Mucosa of descending colon (tissue), 3 donors: ENCODE results near the gene TSPAN11. TPM values are rescaled to one million over a fixed set of nuclear protein-coding genes. Genes with fewer than 3 reads are reported as not detected.
A peak's percentile ranks its signal among the peaks of the same experiment; 100 is the strongest.

Source experiments
- ATAC-seq: fragments of 200-7000 bp; cut with Tn5 transposase; one replicate; pipeline ENCODE4 v1.9.1; 2020; ENCODE audit warnings: mild to moderate bottlenecking, moderate library complexity
- DNase-seq, 3 donors: peaks; one replicate each; pipeline ENCODE4 v3.0.0-alpha.2; 2020
- H3K36me3 ChIP-seq: fragments of 200-600 bp; one replicate; pipeline ENCODE4 v1.8.0; 2021; ENCODE audit warnings: low read depth, mild to moderate bottlenecking
- H3K4me1 ChIP-seq: fragments of 200-600 bp; one replicate; pipeline ENCODE4 v1.8.0; 2021; ENCODE audit warnings: low read depth, mild to moderate bottlenecking
- H3K4me3 ChIP-seq: fragments of 200-600 bp; one replicate; pipeline ENCODE4 v1.8.0; 2021; ENCODE audit warnings: mild to moderate bottlenecking
- H3K9me3 ChIP-seq: fragments of 200-600 bp; one replicate; pipeline ENCODE4 v1.8.0; 2021; ENCODE audit warnings: mild to moderate bottlenecking
- intact Hi-C, 2 donors: fragments of 100-400 bp; cut with DNase I in 1 of 2; cut with micrococcal nuclease in 1 of 2; formaldehyde crosslinking; loops; one replicate each; pipeline versions ENCODE4 v1.11.0 to v1.11.1; 2022; cut with DNase I, micrococcal nuclease
- total RNA-seq, 3 donors: library from RNA; stranded (reverse); fragmentation: NEBNext Ultra II Directional in 2 of 3; extraction: Animal tissue kit (Norgen Biotek cat#: 25700) in 2 of 3; gene quantifications; one replicate each; pipeline versions ENCODE4 v1.2.1 to v1.2.4, GENCODE V29; 2021 to 2023
- TF ChIP-seq, protein P1 (sequence below): fragments of 200-600 bp; IDR thresholded peaks from one replicate; pipeline ENCODE4 v1.8.0; 2022; ENCODE audit warnings: antibody characterized with exemption, mild to moderate bottlenecking
- donor health status: DM: no; HTN: no; CAD: no; lungs with moderate emphysema.
- donor health status: DM: no; HTN: no; CAD: no.
- donor health status: DM: no; HTN: yes; CAD: no.

The TSPAN11 gene
- total RNA-seq, 3 donors from 2014 or later, result 3.2 to 19.9 (median 4.2) TPM

DNA sequence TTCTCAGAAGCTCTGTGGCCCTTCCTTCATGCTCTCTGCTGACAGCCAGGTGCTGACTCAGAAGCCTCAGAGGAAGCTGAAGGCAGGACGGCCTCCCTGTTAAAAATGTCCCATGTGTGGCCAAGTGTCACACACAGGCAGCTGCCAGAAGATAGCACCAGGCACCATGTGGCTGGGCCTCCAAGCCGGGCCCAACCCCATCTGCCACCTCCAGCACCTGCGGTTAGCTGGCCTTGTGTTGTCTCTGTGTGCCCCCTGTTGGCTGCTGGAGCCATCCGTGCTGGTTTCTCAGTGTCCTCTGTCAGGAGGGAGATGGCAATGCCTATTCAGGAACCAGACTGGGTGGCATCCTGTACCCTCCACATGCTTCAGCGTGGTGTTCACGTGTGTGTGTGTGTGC, 63.2 kb downstream of the TSPAN11 start:
- intact Hi-C loops, result no loop called here
- TF ChIP-seq, protein P1, sequence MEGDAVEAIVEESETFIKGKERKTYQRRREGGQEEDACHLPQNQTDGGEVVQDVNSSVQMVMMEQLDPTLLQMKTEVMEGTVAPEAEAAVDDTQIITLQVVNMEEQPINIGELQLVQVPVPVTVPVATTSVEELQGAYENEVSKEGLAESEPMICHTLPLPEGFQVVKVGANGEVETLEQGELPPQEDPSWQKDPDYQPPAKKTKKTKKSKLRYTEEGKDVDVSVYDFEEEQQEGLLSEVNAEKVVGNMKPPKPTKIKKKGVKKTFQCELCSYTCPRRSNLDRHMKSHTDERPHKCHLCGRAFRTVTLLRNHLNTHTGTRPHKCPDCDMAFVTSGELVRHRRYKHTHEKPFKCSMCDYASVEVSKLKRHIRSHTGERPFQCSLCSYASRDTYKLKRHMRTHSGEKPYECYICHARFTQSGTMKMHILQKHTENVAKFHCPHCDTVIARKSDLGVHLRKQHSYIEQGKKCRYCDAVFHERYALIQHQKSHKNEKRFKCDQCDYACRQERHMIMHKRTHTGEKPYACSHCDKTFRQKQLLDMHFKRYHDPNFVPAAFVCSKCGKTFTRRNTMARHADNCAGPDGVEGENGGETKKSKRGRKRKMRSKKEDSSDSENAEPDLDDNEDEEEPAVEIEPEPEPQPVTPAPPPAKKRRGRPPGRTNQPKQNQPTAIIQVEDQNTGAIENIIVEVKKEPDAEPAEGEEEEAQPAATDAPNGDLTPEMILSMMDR, result no peak
- Histone ChIP-seq H3K4me1 (no peaks in the 10 kb centered on the region), H3K36me3 (no peaks in the 10 kb centered on the region), H3K4me3 (no peak overlapping the region), H3K9me3 (no peaks in the 10 kb centered on the region)
- DNase-seq (peak in 2 of 3 donors; percentile 42 to 43), ATAC-seq (peak; percentile 67)

DNA sequence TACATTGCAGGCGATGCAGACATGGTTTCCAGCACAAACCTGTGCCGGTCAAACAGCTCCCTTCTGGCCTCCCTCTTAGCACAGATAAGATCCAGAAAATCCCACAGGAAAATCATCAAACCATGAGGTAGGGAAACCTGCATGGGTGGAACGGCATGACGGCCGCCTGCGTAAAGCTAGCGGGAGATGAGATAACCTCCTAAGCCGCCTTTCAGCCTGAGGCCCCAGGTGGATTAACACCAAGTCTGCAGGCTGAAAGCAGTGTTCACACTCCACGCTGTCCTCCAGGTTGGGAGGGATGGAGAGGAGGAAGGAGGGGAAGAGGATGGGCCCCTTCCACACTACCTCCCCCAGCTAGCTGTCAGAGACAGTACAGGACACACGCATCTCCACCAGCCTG, 63.8 kb downstream of the TSPAN11 start:
- H3K9me3 ChIP-seq, result no peaks in the 10 kb centered on the region
- H3K4me3 ChIP-seq, result no peak overlapping the region
- H3K36me3 ChIP-seq, result no peaks in the 10 kb centered on the region
- TF ChIP-seq, protein P1, result no peak
- no peaks in the 10 kb centered on the region for H3K4me1 ChIP-seq
- ATAC-seq, result no peak
- intact Hi-C loops, result no loop called here
- DNase-seq, result no peak

DNA sequence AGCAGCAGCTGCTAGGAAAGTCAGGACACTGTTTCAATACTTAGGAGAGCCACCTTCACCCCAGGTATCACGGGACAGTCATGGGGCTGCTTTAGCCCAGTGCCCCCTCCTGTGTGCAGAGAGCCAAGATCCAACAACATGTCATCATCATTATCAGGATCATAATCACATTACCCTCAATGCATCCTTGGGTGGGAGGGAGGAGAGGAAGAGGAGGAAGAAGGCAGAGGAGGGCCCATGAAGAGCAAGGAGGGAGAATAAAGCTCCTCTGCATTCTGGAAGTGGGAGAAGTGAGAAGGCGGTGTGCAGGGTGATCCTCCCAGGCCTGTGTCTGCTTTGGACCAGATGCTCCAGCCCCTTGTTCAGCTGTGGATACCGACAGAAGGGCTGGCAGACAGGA, 64.2 kb downstream of the TSPAN11 start:
- no peak for DNase-seq
- Histone ChIP-seq H3K4me1 (no peaks in the 10 kb centered on the region), H3K9me3 (no peaks in the 10 kb centered on the region), H3K4me3 (no peak overlapping the region), H3K36me3 (no peaks in the 10 kb centered on the region)
- no peak for ATAC-seq
- TF ChIP-seq, protein P1, result no peak
- intact Hi-C loops, result no loop called here

DNA sequence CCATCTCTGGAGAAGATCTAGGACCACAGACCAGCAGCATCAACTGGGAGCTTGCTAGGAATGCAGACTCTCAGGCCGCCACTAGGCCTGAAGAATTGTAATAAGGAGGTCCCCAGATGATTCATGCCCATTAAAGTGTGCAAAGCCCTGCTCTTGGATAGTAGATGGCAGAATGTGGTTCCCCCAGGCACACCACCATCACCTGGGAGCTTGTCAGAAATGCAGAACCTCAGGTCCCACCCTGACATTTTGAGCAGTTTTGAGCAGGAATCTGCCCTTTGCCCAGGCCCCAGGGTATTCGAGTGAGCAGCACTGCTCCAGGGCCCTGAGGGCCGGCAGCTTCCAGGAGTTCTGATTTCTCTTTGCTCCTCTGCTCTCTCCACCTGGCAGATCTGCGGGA, 64.9 kb downstream of the TSPAN11 start:
- H3K4me1 ChIP-seq, result no peaks in the 10 kb centered on the region
- intact Hi-C loops, result no loop called here
- TF ChIP-seq, protein P1, result no peak
- ATAC-seq (no peak), DNase-seq (no peak)
- H3K9me3 ChIP-seq, result no peaks in the 10 kb centered on the region
- no peaks in the 10 kb centered on the region for H3K36me3 ChIP-seq
- no peak overlapping the region for H3K4me3 ChIP-seq

DNA sequence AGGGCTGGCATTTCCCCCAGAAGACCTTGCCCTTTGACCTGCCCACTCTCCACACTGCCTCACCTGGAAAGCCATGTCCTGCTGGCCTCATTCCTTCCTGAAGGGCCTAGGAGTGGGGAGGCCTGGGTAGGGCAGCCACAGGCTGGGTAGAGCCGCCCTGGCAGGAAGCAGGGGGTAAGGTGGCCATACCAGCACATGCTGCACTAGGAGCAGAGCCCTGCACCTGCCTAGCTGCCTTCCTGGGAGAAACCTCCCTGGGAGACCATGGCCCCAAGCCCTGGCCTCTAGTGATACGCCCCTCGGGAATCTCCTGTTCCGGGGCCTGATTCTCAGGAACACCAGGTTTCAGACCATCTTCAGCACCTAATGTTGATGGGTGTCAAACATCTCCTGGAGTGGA, 65.8 kb downstream of the TSPAN11 start:
- Histone ChIP-seq H3K9me3 (no peaks in the 10 kb centered on the region), H3K36me3 (no peaks in the 10 kb centered on the region), H3K4me1 (no peaks in the 10 kb centered on the region), H3K4me3 (no peak overlapping the region)
- intact Hi-C loops, result no loop called here
- ATAC-seq (no peak), DNase-seq (no peak)
- TF ChIP-seq, protein P1, result no peak

DNA sequence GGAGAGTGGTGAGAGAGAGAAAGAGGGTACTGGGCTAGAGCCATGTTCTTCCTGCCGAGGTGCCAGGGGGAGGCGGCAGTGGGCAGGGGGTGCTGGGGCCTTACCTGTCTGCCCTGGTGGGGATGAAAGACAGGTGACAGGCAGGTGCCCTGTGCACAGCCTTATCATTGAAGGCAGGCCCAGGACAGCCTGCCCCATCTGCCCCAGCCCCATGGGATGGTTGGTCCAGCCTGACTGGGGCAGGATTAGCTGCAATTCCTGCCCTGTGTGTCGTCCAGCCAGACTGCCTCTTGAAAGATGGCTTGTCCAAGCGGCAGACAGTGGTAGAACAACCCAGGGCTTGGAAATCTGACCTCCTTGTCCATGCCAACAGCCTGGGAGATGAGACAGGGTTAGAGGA, 67.2 kb downstream of the TSPAN11 start:
- intact Hi-C loops, result no loop called here
- H3K4me1 ChIP-seq, result no peaks in the 10 kb centered on the region
- ATAC-seq, result no peak
- no peaks in the 10 kb centered on the region for H3K36me3 ChIP-seq
- no peak overlapping the region for H3K4me3 ChIP-seq
- H3K9me3 ChIP-seq, result no peaks in the 10 kb centered on the region
- TF ChIP-seq, protein P1, result no peak
- no peak for DNase-seq
